Stimulated activated naive CD8-positive, alpha-beta T cell treated with anti-CD3 and anti-CD28 coated beads, Interleukin-15, Interleukin-2, amounts not matched to agents 100 ng/mL and 50 ng/mL, for 24 hours (primary cell): Measurements from ENCODE around the gene CTTNBP2.

Experiments used
- H3K27ac Mint-ChIP-seq: one replicate; pipeline ENCODE4 v1.8.0; 2021; ENCODE audit warnings: mild to moderate bottlenecking, mixed read lengths
- H3K27me3 Mint-ChIP-seq: one replicate; pipeline ENCODE4 v1.8.0; 2021; ENCODE audit warnings: mixed read lengths
- H3K36me3 Mint-ChIP-seq: one replicate; pipeline ENCODE4 v1.8.0; 2021; ENCODE audit warnings: low read depth, mixed read lengths
- H3K4me1 Mint-ChIP-seq: one replicate; pipeline ENCODE4 v1.8.0; 2021; ENCODE audit warnings: low read depth, mixed read lengths
- H3K4me3 Mint-ChIP-seq: one replicate; pipeline ENCODE4 v1.8.0; 2021; ENCODE audit warnings: mild to moderate bottlenecking, mixed read lengths
- H3K9me3 Mint-ChIP-seq: one replicate; pipeline ENCODE4 v1.8.0; 2021; ENCODE audit warnings: mixed read lengths

Gene CTTNBP2

DNA sequence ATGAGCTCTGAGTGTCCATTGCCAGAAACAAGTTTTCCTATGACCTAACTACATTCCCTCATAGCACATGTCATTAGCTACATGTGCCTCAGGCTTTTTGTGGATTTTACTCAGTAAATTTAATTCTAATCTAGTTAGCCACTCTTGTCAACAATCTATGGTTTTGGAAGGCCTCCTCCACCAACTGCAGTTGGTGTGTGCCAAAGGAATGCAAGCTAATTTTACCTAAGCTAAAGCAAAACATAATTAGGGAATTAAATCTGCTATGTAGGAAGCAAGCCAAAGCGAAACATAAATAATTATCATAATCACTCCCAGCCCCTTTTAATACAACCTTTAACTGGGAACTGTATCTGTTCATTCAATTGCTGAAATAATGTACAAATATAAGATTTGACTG is 3.5 kb upstream of the CTTNBP2 start:
- H3K27ac Mint-ChIP-seq = no peak overlapping the region
- H3K9me3 Mint-ChIP-seq = no peaks in the 10 kb centered on the region
- H3K36me3 Mint-ChIP-seq = no peaks in the 10 kb centered on the region
- peaks cover 14% of the 10 kb centered on the region for H3K4me1 Mint-ChIP-seq
- peaks cover 39% of the 10 kb centered on the region for H3K27me3 Mint-ChIP-seq
- H3K4me3 Mint-ChIP-seq = no peak overlapping the region

DNA sequence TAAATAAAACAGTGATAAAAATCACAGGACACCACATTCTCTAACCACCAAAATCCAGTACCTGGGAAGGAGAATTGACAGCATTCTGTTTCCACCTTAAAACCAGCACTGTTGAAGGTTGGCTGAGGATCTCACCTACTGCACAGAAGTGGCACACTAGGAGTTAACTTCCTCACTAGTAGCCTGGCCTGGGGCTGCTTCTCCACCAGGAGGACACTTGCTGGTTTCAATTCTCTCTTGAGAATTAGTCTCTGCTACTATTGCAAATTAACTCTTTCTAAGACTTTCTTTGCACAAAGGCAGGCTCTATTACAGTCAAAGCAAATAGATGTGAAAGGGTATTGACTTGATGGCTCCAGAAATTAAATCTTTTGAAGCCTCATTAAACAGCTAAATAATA is 2.3 kb upstream of the CTTNBP2 start:
- Mint-ChIP-seq H3K27me3 (peaks cover 49% of the 10 kb centered on the region), H3K9me3 (no peaks in the 10 kb centered on the region), H3K27ac (no peak overlapping the region), H3K36me3 (no peaks in the 10 kb centered on the region), H3K4me1 (peaks cover 14% of the 10 kb centered on the region), H3K4me3 (no peak overlapping the region)

DNA sequence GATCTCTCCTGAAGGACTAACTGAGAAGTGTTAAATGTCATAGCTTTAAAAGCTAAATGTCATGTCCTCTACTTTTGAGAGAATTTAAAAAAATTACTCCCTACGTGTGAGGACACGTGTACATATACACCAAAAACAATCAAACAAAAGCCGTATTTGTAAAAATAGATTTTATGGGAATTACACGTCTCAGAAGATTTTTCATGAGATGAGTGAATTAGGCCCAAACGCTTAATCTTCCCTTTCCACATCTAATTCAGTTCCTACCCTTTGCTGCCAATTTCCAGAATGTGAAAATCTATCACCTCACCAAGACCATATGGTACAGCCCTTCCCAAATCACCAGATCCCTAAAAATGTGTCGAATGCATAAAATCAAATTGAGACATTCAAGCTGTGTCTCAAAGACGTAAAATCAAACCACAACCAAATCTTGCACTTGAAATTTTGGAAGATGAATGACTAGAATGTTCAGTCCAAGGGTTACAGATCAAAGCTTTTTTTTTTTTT is 1.0 kb upstream of the CTTNBP2 start:
- Mint-ChIP-seq H3K4me3 (peak overlapping the region; percentile 62), H3K36me3 (no peaks in the 10 kb centered on the region), H3K27ac (no peak overlapping the region), H3K27me3 (peaks cover 63% of the 10 kb centered on the region), H3K4me1 (peaks cover 14% of the 10 kb centered on the region), H3K9me3 (no peaks in the 10 kb centered on the region)

DNA sequence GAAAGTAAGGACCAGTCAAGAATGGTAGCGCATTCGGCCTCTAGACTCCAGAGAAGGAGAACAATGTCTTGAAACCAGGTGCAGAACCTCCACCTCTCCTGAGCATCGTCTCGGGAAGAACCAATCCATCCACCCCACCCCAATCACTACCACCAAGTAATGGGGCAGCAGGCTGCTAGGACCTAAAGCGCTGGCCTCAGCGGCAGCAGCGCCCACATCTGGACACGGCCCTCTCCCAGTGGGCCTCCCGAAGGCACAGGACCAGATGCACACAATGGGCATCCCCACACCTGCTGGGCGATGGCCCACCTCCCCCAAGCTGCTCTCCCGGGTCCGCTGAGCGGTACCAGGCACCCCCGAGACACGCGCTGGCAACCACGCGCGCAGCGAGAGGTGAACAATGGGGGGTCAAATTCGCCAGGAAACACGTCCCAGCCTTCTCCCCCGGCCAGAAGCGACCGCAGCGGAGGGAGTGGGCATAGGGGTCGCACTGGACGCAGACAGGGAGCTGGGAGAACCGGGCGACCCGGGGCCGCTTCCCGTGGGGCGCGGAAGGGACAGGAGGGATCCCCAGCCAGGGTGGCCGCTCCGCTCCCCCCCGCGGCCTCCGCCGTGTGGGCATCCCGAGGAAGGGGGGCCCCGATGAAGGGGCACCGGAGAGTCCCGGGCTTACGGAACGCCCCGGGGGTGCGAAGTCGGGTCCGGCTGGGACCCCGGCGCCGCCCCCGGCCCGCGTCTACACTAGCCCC is 506 bp downstream of the CTTNBP2 start:
- Mint-ChIP-seq H3K27me3 (peaks cover 64% of the 10 kb centered on the region), H3K27ac (no peak overlapping the region), H3K4me3 (peak overlapping the region; percentile 37), H3K36me3 (no peaks in the 10 kb centered on the region), H3K4me1 (peaks cover 14% of the 10 kb centered on the region), H3K9me3 (no peaks in the 10 kb centered on the region)

DNA sequence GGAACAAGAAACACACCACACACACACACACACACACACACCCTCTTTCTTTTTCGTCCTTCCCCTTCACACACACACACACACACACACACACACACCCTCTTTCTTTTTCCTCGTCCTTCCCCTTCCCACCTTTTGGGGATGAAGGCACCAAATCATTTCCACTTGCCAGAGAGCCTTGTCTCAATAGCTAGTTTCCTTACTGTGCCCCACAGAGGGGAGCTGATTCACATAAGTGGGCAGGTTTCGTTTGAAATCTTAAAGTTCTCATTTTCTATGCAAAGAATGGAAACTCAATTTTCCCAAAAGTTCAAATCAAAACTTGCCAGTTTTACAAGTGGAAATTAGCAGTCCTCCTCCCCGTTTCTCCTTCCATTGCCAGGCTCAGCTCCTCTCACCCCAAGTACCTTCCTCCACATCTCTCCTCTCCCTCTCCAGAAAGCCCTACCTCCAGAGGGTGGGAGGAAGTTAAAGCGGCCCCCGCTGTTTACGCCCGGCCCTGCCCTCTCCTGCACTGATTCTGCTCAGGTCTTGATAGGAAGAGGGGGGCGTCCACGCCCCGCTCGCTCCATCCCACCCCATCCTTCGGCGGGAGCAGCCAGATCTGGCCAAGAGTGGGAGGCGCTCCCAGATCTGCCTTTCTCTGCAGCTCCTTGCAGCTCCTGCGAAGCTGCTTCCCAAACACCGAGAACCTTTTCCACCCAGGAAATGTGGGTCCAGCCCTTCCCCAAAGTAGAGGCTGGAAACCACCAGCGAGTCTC is 1.3 kb downstream of the CTTNBP2 start:
- no peak overlapping the region for H3K27ac Mint-ChIP-seq
- peak overlapping the region; percentile 37 for H3K4me3 Mint-ChIP-seq
- H3K4me1 Mint-ChIP-seq = peaks cover 14% of the 10 kb centered on the region
- H3K27me3 Mint-ChIP-seq = peaks cover 64% of the 10 kb centered on the region
- H3K9me3 Mint-ChIP-seq = no peaks in the 10 kb centered on the region
- H3K36me3 Mint-ChIP-seq = no peaks in the 10 kb centered on the region

DNA sequence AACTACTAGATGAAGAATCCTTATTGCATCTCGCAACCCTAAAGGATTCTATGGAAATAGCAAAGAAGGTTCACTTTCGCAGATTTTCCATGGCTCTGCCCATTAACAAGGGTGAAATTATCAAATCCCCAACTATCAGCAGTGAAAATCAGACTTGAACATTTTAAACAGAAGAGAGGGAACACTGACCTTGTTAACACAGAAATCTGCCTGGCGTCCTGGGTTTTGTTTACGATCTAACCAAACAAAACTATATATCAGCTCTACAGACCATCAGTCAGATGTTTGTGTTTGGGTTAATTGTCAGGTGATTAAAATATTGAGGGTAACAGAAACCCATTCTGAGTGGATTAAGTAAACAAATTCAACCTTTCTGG is 1.9 kb downstream of the CTTNBP2 start:
- H3K9me3 Mint-ChIP-seq = no peaks in the 10 kb centered on the region
- H3K4me3 Mint-ChIP-seq = no peak overlapping the region
- peaks cover 64% of the 10 kb centered on the region for H3K27me3 Mint-ChIP-seq
- peaks cover 14% of the 10 kb centered on the region for H3K4me1 Mint-ChIP-seq
- no peak overlapping the region for H3K27ac Mint-ChIP-seq
- H3K36me3 Mint-ChIP-seq = no peaks in the 10 kb centered on the region

DNA sequence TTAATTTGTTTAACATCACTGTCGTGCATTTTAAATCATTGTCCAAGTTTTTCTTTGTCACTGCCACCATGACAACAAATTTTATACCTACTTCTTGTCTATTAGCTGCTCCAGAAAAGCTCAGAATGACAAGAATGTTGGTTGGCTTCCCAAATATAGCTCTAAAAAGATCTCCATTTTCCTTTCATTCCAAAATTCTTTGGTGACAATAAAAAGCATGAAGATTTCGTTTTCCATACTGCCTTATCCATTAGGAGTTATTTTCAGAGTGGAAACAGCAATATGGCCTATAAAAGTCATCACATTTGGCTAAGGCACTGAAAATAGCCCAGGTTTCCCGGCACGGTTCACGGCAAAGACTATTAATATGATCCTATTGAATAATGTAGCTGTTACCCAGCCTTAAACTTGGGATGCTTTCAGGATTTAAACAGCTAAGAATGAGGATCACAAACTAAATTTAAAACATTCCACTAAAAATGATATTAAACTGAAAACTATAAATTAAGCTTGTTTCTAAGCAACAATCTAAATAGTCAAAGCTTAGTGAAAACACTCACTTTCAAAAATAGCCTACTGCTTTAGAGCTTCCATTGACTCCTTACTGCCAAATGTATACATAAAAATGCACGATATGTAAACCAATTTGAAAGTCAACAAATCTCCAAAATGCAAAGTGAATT is 2.7 kb downstream of the CTTNBP2 start:
- no peak overlapping the region for H3K27ac Mint-ChIP-seq
- H3K36me3 Mint-ChIP-seq = no peaks in the 10 kb centered on the region
- no peak overlapping the region for H3K4me3 Mint-ChIP-seq
- H3K4me1 Mint-ChIP-seq = peaks cover 14% of the 10 kb centered on the region
- H3K9me3 Mint-ChIP-seq = no peaks in the 10 kb centered on the region
- H3K27me3 Mint-ChIP-seq = peaks cover 56% of the 10 kb centered on the region

DNA sequence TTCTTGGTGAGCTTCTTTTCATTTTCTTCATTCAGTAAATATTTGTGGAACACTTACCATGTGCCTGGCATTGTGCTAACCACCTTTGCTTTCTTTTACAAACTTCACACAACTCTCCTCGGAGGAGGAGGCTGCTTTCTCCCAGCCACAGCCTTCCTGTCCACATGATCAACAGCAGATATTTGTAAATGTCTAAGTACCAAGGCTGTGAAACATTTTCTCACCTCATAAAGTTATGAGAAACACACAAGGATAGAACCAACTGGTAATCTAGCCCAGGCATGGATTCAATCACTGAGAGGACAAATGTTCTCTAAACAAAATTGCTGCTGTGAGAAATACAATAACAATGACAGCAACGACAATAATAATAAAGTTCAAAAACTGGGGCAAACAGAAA is 3.9 kb downstream of the CTTNBP2 start:
- Mint-ChIP-seq H3K27me3 (peaks cover 46% of the 10 kb centered on the region), H3K27ac (no peak overlapping the region), H3K36me3 (no peaks in the 10 kb centered on the region), H3K4me3 (no peak overlapping the region), H3K9me3 (no peaks in the 10 kb centered on the region), H3K4me1 (peaks cover 14% of the 10 kb centered on the region)

DNA sequence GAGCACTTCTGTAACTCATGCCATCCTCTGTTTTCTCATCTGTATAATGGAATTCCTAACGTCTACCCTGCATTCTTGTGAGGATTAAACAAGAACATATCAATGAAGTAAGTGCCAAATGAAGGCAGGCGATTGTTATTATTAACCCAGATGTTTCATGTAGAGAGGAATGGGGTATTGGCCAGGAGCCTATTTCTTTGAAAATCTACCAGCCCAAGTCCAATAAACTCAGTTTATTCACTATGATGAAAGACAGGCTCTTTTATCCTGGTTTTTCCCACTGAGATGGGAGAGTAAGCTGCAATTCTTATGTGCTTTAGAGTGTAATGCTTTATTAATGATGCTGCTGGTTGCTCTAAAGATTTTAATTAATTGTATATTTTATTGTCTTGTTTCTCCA is 9.6 kb downstream of the CTTNBP2 start:
- Mint-ChIP-seq H3K27ac (no peak overlapping the region), H3K27me3 (peaks cover 9% of the 10 kb centered on the region), H3K36me3 (no peaks in the 10 kb centered on the region), H3K4me1 (no peaks in the 10 kb centered on the region), H3K4me3 (no peak overlapping the region), H3K9me3 (no peaks in the 10 kb centered on the region)

DNA sequence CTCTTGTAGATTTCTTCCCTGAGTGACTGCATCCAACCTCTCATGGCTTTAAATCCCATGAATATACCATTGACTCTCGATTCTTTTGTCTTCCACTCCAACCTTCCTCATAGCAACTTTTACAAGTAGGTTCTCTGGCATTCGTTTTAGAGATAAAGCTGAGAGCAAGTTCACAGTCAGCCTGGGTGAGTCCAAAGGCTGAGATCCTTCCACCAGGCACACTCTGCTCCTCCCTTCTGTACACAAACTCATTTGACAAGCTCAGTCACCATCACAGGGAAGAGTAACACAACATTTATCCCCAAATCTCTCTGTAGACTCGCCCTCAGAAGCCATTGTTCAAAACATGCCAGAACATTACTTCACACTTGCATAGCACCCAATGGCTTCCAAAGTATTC is 10.9 kb downstream of the CTTNBP2 start:
- no peaks in the 10 kb centered on the region for H3K9me3 Mint-ChIP-seq
- H3K27me3 Mint-ChIP-seq = peaks cover 9% of the 10 kb centered on the region
- no peaks in the 10 kb centered on the region for H3K36me3 Mint-ChIP-seq
- no peaks in the 10 kb centered on the region for H3K4me1 Mint-ChIP-seq
- H3K4me3 Mint-ChIP-seq = no peak overlapping the region
- H3K27ac Mint-ChIP-seq = no peak overlapping the region

DNA sequence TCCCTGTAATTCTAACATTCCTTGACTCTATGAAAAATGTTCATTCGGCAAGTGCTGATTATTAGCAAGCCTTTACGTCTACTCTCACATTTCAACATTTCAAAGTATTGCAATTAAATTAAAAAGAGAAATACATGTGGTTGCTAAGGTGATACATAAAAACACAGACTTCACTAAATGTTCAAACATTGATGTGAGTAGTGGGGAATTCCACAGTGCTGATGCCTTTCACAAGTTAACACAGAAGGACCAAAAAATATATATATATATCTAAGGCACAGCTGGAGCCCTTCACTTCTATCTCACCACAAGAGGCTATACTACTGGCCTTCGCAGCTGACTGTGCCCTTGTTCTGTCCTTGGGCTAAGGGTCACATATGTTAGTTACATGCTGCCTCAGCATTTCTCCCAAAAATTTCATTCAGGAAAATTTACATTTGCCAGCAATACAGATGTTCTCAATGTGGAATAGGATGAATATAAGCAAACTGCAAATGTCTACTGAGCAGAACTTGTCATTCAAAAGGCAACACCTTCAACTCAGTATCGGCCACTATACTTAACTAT is 13.9 kb downstream of the CTTNBP2 start:
- H3K4me3 Mint-ChIP-seq = no peak overlapping the region
- H3K36me3 Mint-ChIP-seq = no peaks in the 10 kb centered on the region
- H3K9me3 Mint-ChIP-seq = no peaks in the 10 kb centered on the region
- peaks cover 9% of the 10 kb centered on the region for H3K27me3 Mint-ChIP-seq
- H3K27ac Mint-ChIP-seq = no peak overlapping the region
- H3K4me1 Mint-ChIP-seq = no peaks in the 10 kb centered on the region

DNA sequence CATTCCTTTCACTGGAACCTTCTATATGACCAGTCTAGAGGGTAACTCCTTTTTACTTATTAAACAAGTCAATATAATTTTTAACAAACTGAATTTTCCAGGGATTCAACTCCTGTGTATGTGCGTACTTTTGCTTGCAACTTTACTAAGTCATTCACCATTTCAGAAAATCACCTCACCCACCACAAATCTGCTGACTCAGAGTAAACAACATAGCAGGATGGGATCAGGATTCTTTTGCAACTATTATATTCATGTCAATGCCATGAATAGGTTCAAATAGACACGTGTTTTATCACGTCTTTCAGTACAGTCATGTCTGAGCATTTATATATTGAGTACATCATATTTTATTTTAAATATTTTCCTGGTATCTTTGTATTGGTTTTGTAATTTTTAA is 14.5 kb downstream of the CTTNBP2 start:
- Mint-ChIP-seq H3K27ac (no peak overlapping the region), H3K27me3 (peaks cover 9% of the 10 kb centered on the region), H3K36me3 (no peaks in the 10 kb centered on the region), H3K4me3 (no peak overlapping the region), H3K4me1 (no peaks in the 10 kb centered on the region), H3K9me3 (no peaks in the 10 kb centered on the region)

DNA sequence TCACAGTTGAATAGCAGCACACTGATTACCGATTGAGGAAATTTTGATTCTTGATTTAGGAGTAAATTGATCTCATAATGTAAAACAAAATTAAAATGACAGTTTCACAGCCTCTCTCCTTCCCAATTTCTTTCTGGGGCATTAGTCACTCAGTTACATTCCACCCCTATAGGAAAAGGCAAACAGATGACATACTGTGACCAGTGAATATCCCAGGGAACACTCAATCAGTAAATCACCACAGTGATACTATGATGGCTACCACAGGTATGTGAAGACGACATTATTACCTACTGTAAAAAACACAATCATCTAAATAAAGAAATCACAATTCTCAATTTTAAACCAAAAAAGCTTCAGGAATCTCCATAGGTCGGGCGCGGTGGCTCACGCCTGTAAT is 15.5 kb downstream of the CTTNBP2 start:
- Mint-ChIP-seq H3K4me3 (no peak overlapping the region), H3K27ac (no peak overlapping the region), H3K9me3 (no peaks in the 10 kb centered on the region), H3K4me1 (no peaks in the 10 kb centered on the region), H3K36me3 (no peaks in the 10 kb centered on the region), H3K27me3 (peaks cover 3% of the 10 kb centered on the region)

DNA sequence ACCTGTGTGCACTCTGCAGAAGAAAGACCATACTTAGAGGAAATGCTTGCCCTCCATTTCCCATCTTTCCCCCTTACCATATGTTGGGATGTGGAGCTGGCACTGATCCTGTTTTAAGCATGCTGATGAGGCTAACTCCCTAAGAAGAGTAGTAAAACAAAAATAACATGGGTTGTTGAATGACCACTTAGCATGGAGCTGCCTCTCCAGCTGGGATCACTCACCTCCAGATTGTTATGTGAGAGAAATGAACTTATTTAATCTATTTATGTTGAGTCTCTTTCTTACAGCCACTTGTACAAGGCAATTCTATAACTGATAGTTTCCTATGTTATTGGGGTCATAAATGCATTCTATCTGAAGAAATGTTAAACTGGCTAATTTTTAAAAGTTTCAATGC is 17.0 kb downstream of the CTTNBP2 start:
- no peaks in the 10 kb centered on the region for H3K9me3 Mint-ChIP-seq
- H3K27ac Mint-ChIP-seq = no peak overlapping the region
- no peaks in the 10 kb centered on the region for H3K4me1 Mint-ChIP-seq

DNA sequence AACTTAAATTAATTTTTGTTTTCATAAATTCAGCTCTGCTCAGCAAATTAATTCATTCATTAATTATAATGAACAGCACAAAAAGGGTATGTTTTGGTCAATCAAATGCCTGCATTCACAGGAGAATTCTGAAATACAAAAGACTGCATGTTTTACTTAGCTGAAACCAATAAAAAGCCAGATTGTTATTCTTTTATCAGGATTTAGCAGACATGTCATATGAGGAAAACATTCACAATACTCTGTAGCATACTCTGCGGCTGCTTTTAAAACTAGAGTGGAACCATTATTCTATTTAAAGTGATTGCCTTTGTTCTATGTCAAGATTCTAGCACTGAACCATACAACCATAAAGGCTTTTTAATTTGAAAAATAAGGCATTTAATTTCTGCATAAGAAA is 19.1 kb downstream of the CTTNBP2 start:
- H3K27ac Mint-ChIP-seq = no peak overlapping the region
- no peak overlapping the region for H3K4me3 Mint-ChIP-seq
- H3K9me3 Mint-ChIP-seq = no peaks in the 10 kb centered on the region
- no peaks in the 10 kb centered on the region for H3K27me3 Mint-ChIP-seq
- no peaks in the 10 kb centered on the region for H3K4me1 Mint-ChIP-seq
- no peaks in the 10 kb centered on the region for H3K36me3 Mint-ChIP-seq

More for the DNA sequence above, 17.0 kb downstream of the CTTNBP2 start:
- Mint-ChIP-seq H3K36me3 (no peaks in the 10 kb centered on the region), H3K4me3 (no peak overlapping the region), H3K27me3 (peaks cover 3% of the 10 kb centered on the region)
